ENCODE data around the gene DNAAF9. TPM values are rescaled to one million over a fixed set of nuclear protein-coding genes. Genes with fewer than 3 reads are reported as not detected.
"Not testable (repeated sequence)": the region's sequence is repeated elsewhere in the genome, so short reads cannot be mapped to it uniquely, and the experiment has no call there.

Gene DNAAF9
- total RNA-seq, 1 donor from 2014 or later: 14.1 TPM

DNA sequence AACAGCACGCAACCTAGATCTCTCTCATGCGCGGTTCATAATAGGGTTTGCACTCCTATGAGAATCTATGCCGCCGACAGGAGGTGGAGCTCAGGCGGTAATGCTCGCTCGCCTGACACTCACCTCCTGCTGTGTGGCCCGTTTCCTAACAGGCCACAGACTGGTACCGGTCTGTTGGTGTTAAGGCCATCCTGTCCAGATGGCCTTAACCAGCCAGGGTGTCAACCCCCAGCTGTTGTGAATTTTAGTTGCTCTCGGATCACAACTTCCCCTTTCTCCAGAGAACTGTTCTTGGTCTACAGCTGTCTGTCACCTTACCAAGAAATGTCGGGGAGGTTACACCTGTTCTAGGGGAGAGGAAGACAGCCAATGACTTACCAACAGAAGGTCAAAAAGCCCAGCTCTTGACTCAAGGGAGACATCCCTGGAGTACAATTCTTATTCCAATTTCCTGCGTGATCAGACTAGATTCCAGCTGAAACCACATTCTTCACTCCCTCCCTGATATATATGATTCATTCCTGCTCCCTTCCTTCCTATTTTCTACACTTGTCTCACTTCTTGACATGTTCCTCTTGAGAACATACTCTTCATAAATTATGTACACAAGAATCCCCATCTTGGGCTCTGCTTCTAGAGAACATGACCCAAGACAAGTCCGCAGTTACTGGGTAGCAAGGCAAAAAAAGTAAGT lies 23.1 kb upstream of the DNAAF9 start:
- TF ChIP-seq, protein P1, sequence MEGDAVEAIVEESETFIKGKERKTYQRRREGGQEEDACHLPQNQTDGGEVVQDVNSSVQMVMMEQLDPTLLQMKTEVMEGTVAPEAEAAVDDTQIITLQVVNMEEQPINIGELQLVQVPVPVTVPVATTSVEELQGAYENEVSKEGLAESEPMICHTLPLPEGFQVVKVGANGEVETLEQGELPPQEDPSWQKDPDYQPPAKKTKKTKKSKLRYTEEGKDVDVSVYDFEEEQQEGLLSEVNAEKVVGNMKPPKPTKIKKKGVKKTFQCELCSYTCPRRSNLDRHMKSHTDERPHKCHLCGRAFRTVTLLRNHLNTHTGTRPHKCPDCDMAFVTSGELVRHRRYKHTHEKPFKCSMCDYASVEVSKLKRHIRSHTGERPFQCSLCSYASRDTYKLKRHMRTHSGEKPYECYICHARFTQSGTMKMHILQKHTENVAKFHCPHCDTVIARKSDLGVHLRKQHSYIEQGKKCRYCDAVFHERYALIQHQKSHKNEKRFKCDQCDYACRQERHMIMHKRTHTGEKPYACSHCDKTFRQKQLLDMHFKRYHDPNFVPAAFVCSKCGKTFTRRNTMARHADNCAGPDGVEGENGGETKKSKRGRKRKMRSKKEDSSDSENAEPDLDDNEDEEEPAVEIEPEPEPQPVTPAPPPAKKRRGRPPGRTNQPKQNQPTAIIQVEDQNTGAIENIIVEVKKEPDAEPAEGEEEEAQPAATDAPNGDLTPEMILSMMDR (IDR thresholded peaks at IDR 0.05): no peak
- Histone ChIP-seq H3K27ac (no peak overlapping the region), H3K4me2 (no peak overlapping the region), H3K4me1 (no peaks in the 10 kb centered on the region), H3K36me3 (no peaks in the 10 kb centered on the region), H3K4me3 (no peak overlapping the region), H3K9me3 (ENCODE audit: low read depth) (no peaks in the 10 kb centered on the region), H3K79me2 (ENCODE audit: low read depth) (no peaks in the 10 kb centered on the region), H3K9ac (no peak overlapping the region), H2AFZ (replicated peaks) (no peak overlapping the region), H4K20me1 (ENCODE audit: low read depth) (no peaks in the 10 kb centered on the region), H3K27me3 (no peaks in the 10 kb centered on the region), H3F3A (ENCODE audit: low read depth) (no peaks in the 10 kb centered on the region)
- no peaks in the 10 kb centered on the region for H3K9me3 Mint-ChIP-seq
- no peak overlapping the region for H3K4me3 Mint-ChIP-seq
- H3K27me3 Mint-ChIP-seq (ENCODE audit: insufficient read depth, low read depth): peaks cover 2% of the 10 kb centered on the region
- H3K4me1 Mint-ChIP-seq: no peaks in the 10 kb centered on the region
- no peak overlapping the region for H3K27ac Mint-ChIP-seq
- no peaks in the 10 kb centered on the region for H3K36me3 Mint-ChIP-seq
- DNase-seq (ENCODE audit: low spot score): no peak

DNA sequence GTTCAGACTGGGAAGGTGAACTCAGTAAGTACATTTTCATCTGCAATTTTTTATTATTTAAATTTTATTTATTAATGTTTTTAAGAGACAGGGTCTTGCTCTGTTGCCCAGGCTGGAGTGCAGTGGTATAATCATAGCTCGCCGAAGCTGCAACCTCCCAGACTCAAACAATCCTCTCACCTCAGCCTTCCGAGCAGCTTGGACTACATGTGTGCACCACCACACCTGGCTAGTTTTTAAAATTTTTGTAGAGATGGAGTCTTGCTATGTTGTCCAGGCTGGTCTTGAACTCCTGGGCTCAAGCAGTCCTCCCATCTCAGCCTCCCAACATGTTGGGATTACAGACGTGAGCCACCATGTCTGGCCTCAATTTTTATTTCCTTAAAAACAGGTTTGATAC lies 19.3 kb upstream of the DNAAF9 start:
- not testable (repeated sequence) for H2AFZ ChIP-seq (replicated peaks); H3K27ac Mint-ChIP-seq

DNA sequence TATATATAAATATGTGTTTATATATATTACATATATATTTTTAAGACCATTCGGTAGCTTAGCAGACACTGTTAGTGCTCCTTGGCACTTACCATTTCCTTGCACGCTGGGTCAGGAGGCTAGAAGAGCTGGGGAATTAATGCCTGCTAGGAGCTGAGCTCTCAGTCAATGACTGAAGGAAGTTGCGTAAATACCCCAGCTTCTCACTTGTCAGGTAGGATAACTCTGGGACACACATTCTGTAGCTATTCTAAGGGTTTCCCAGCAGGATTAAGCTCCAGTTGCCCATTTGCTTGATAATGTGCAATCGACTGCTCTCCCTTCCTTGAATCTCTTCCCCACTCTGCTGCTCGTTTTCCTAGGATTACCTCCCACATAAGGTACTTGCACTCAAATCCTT lies 15.7 kb upstream of the DNAAF9 start:
- no peak overlapping the region for H3K9ac ChIP-seq
- TF ChIP-seq EZH2 (IDR thresholded peaks at IDR 0.05) (no peak), EZH2phosphoT487 (IDR thresholded peaks at IDR 0.05) (no peak)
- TF ChIP-seq, protein P1 (IDR thresholded peaks at IDR 0.05): no peak
- no peaks in the 10 kb centered on the region for H3K9me3 ChIP-seq (ENCODE audit: low read depth)
- H3K4me1 Mint-ChIP-seq: no peaks in the 10 kb centered on the region
- no peaks in the 10 kb centered on the region for H3K79me2 ChIP-seq (ENCODE audit: low read depth)
- no peaks in the 10 kb centered on the region for H3K27me3 ChIP-seq
- peak overlapping the region; percentile 72 for H2AFZ ChIP-seq (replicated peaks)
- H3K9me3 Mint-ChIP-seq: no peaks in the 10 kb centered on the region
- peak overlapping the region; percentile 47 for H3K4me2 ChIP-seq
- no peaks in the 10 kb centered on the region for H4K20me1 ChIP-seq (ENCODE audit: low read depth)
- peaks cover 7% of the 10 kb centered on the region for H3K4me1 ChIP-seq
- peak; percentile 31 for DNase-seq (ENCODE audit: low spot score)
- no peak overlapping the region for H3K27ac Mint-ChIP-seq
- peaks cover 20% of the 10 kb centered on the region for H3F3A ChIP-seq (ENCODE audit: low read depth)
- no peaks in the 10 kb centered on the region for H3K36me3 Mint-ChIP-seq
- no peak overlapping the region for H3K4me3 Mint-ChIP-seq
- no peak overlapping the region for H3K4me3 ChIP-seq
- H3K27me3 Mint-ChIP-seq (ENCODE audit: insufficient read depth, low read depth): no peaks in the 10 kb centered on the region
- H3K27ac ChIP-seq: no peak overlapping the region
- no peaks in the 10 kb centered on the region for H3K36me3 ChIP-seq

More for the DNA sequence above, 19.3 kb upstream of the DNAAF9 start:
- not testable (repeated sequence) for H3K27me3 Mint-ChIP-seq (ENCODE audit: insufficient read depth, low read depth); H3K79me2 ChIP-seq (ENCODE audit: low read depth); H3K4me1 ChIP-seq; H3K9me3 ChIP-seq (ENCODE audit: low read depth); H3K4me3 Mint-ChIP-seq; H3K27me3 ChIP-seq; H3K27ac ChIP-seq; H3K36me3 Mint-ChIP-seq; H4K20me1 ChIP-seq (ENCODE audit: low read depth); DNase-seq (ENCODE audit: low spot score); H3K4me2 ChIP-seq; H3K36me3 ChIP-seq; H3K4me3 ChIP-seq; H3K4me1 Mint-ChIP-seq; H3K9ac ChIP-seq; H3K9me3 Mint-ChIP-seq
- peaks cover 19% of the 10 kb centered on the region for H3F3A ChIP-seq (ENCODE audit: low read depth)

DNA sequence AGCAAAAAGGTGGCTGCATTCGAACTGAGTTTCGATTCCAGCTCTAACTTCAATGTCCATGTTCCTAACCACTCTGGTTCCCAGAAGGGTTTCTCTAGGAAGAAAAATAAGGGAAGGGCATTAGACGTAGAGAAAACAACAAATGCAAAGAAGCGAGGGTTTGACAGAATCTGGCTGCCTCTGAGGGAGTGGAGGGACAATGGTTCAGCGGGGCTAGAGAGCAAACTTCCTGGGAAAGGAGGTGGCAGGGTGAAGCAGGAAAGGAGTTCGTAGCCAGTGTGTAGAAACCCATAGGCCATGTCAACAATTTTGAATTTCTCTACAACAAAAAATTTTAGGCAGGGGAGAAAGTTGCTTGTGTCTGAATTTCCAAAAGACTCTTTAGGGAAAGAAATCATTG lies 14.5 kb upstream of the DNAAF9 start:
- peak overlapping the region; percentile 100 for H2AFZ ChIP-seq (replicated peaks)

More for the DNA sequence above, 14.5 kb upstream of the DNAAF9 start:
- H3K4me1 Mint-ChIP-seq: no peaks in the 10 kb centered on the region
- Histone ChIP-seq H3K4me2 (no peak overlapping the region), H3K36me3 (no peaks in the 10 kb centered on the region), H3K9ac (no peak overlapping the region), H3K27ac (peak overlapping the region; percentile 67), H3K9me3 (ENCODE audit: low read depth) (no peaks in the 10 kb centered on the region), H3K4me1 (peaks cover 7% of the 10 kb centered on the region), H3F3A (ENCODE audit: low read depth) (peaks cover 20% of the 10 kb centered on the region), H3K79me2 (ENCODE audit: low read depth) (no peaks in the 10 kb centered on the region), H4K20me1 (ENCODE audit: low read depth) (no peaks in the 10 kb centered on the region), H3K4me3 (no peak overlapping the region), H3K27me3 (no peaks in the 10 kb centered on the region)
- H3K27ac Mint-ChIP-seq: no peak overlapping the region
- no peak overlapping the region for H3K4me3 Mint-ChIP-seq
- no peak for DNase-seq (ENCODE audit: low spot score)
- TF ChIP-seq, protein P1 (IDR thresholded peaks at IDR 0.05): no peak
- TF ChIP-seq EZH2phosphoT487 (IDR thresholded peaks at IDR 0.05) (no peak), EZH2 (IDR thresholded peaks at IDR 0.05) (no peak)
- H3K27me3 Mint-ChIP-seq (ENCODE audit: insufficient read depth, low read depth): no peaks in the 10 kb centered on the region
- no peaks in the 10 kb centered on the region for H3K36me3 Mint-ChIP-seq
- no peaks in the 10 kb centered on the region for H3K9me3 Mint-ChIP-seq

All from neural progenitor cell (in vitro differentiated cells).